ENCODE measurements around the gene RBBP7. TPM values are rescaled to one million over a fixed set of nuclear protein-coding genes. Genes with fewer than 3 reads are reported as not detected.

The RBBP7 gene
- 100 to 1,000 TPM; 122 to 126 TPM for total RNA-seq

GRCh38 chrX:16870095-16870861 lies at the start of gene RBBP7:
Gene RBBP7 (minus strand): TSS chrX:16870362. CDS start chrX:16870053, 309 bp downstream.

Other genes starting within 250 kb of the RBBP7 start
- gene S100G, start 220.2 kb downstream of the RBBP7 start, total RNA-seq: not detected
- gene CTPS2, start 157.7 kb downstream of the RBBP7 start, total RNA-seq: 1 to 10 TPM; 4.7 to 5.8 TPM
- 10 to 100 TPM; 15.6 to 17.9 TPM for gene SYAP1, start 150.8 kb downstream of the RBBP7 start, total RNA-seq
- 10 to 100 TPM; 10.9 to 11.1 TPM for gene TXLNG, start 83.9 kb downstream of the RBBP7 start, total RNA-seq
- under 1 TPM in 1 of 2 experiments, not detected in 1; 0.07 TPM for gene REPS2, start 76.3 kb upstream of the RBBP7 start, total RNA-seq

Data from activated naive CD4-positive, alpha-beta T cell treated with anti-CD3 and anti-CD28 coated beads, Interleukin-2, amount 10 ng/mL, durations not matched to agents 5 hours and 36 hours (primary cell).